Measurements from ENCODE around the gene GPC1.

Gene GPC1

GRCh38 chr2:240427729-240428128 is 7.7 kb upstream of the GPC1 start:
- DNase-seq (ENCODE audit: insufficient read length, low spot score) (no peak), FAIRE-seq (no peak)
- TF ChIP-seq TAF1 (IDR thresholded peaks at IDR 0.05; ENCODE audit: low read depth, low read length) (no peak), POU2F2 (IDR thresholded peaks at IDR 0.05; ENCODE audit: low read depth, low read length) (no peak), SPI1 (IDR thresholded peaks at IDR 0.05; ENCODE audit: low read depth, low read length) (no peak), POLR2A (IDR thresholded peaks at IDR 0.05; ENCODE audit: low read depth, low read length) (no peak), POLR2AphosphoS5 (IDR thresholded peaks at IDR 0.05; ENCODE audit: low read depth, low read length) (no peak), PAX5 (IDR thresholded peaks at IDR 0.05; ENCODE audit: insufficient read depth, low read length, severe bottlenecking) (no peak)

GRCh38 chr2:240428245-240428644 is 7.2 kb upstream of the GPC1 start:
- FAIRE-seq (no peak), DNase-seq (ENCODE audit: insufficient read length, low spot score) (no peak)
- no peak for TF ChIP-seq PAX5 (IDR thresholded peaks at IDR 0.05; ENCODE audit: insufficient read depth, low read length, severe bottlenecking)
- no peak for TF ChIP-seq POLR2AphosphoS5 (IDR thresholded peaks at IDR 0.05; ENCODE audit: low read depth, low read length)
- no peak for TF ChIP-seq POU2F2 (IDR thresholded peaks at IDR 0.05; ENCODE audit: low read depth, low read length)
- no peak for TF ChIP-seq TAF1 (IDR thresholded peaks at IDR 0.05; ENCODE audit: low read depth, low read length)
- TF ChIP-seq SPI1 (IDR thresholded peaks at IDR 0.05; ENCODE audit: low read depth, low read length) = no peak
- no peak for TF ChIP-seq POLR2A (IDR thresholded peaks at IDR 0.05; ENCODE audit: low read depth, low read length)

- FAIRE-seq = no peak
- no peak for TF ChIP-seq TAF1 (IDR thresholded peaks at IDR 0.05; ENCODE audit: low read depth, low read length)
- TF ChIP-seq POU2F2 (IDR thresholded peaks at IDR 0.05; ENCODE audit: low read depth, low read length) = no peak
- no peak for TF ChIP-seq PAX5 (IDR thresholded peaks at IDR 0.05; ENCODE audit: insufficient read depth, low read length, severe bottlenecking)
- TF ChIP-seq SPI1 (IDR thresholded peaks at IDR 0.05; ENCODE audit: low read depth, low read length) = no peak
- no peak for TF ChIP-seq POLR2A (IDR thresholded peaks at IDR 0.05; ENCODE audit: low read depth, low read length)
- no peak for TF ChIP-seq POLR2AphosphoS5 (IDR thresholded peaks at IDR 0.05; ENCODE audit: low read depth, low read length)
- DNase-seq (ENCODE audit: insufficient read length, low spot score) = no peak
Measured at GRCh38 chr2:240429341-240429871, 6.1 kb upstream of the GPC1 start.

GRCh38 chr2:240429872-240430491 is 5.5 kb upstream of the GPC1 start:
- DNase-seq (ENCODE audit: insufficient read length, low spot score) = no peak
- no peak for TF ChIP-seq SPI1 (IDR thresholded peaks at IDR 0.05; ENCODE audit: low read depth, low read length)
- TF ChIP-seq PAX5 (IDR thresholded peaks at IDR 0.05; ENCODE audit: insufficient read depth, low read length, severe bottlenecking) = no peak
- no peak for TF ChIP-seq TAF1 (IDR thresholded peaks at IDR 0.05; ENCODE audit: low read depth, low read length)
- TF ChIP-seq POLR2AphosphoS5 (IDR thresholded peaks at IDR 0.05; ENCODE audit: low read depth, low read length) = no peak
- TF ChIP-seq POLR2A (IDR thresholded peaks at IDR 0.05; ENCODE audit: low read depth, low read length) = no peak
- TF ChIP-seq POU2F2 (IDR thresholded peaks at IDR 0.05; ENCODE audit: low read depth, low read length) = no peak
- no peak for FAIRE-seq

- TF ChIP-seq PAX5 (IDR thresholded peaks at IDR 0.05; ENCODE audit: insufficient read depth, low read length, severe bottlenecking) (no peak), POLR2AphosphoS5 (IDR thresholded peaks at IDR 0.05; ENCODE audit: low read depth, low read length) (no peak), POU2F2 (IDR thresholded peaks at IDR 0.05; ENCODE audit: low read depth, low read length) (no peak), POLR2A (IDR thresholded peaks at IDR 0.05; ENCODE audit: low read depth, low read length) (no peak)
- DNase-seq (ENCODE audit: insufficient read length, low spot score) (no peak), FAIRE-seq (no peak)
Measured at GRCh38 chr2:240430595-240430994, 4.9 kb upstream of the GPC1 start.

- FAIRE-seq (no peak), DNase-seq (ENCODE audit: insufficient read length, low spot score) (no peak)
- no peak for TF ChIP-seq TAF1 (IDR thresholded peaks at IDR 0.05; ENCODE audit: low read depth, low read length)
- TF ChIP-seq SPI1 (IDR thresholded peaks at IDR 0.05; ENCODE audit: low read depth, low read length) = no peak
- TF ChIP-seq POLR2AphosphoS5 (IDR thresholded peaks at IDR 0.05; ENCODE audit: low read depth, low read length) = no peak
- no peak for TF ChIP-seq POLR2A (IDR thresholded peaks at IDR 0.05; ENCODE audit: low read depth, low read length)
- no peak for TF ChIP-seq PAX5 (IDR thresholded peaks at IDR 0.05; ENCODE audit: insufficient read depth, low read length, severe bottlenecking)
Measured at GRCh38 chr2:240431271-240431660, 4.2 kb upstream of the GPC1 start.

- no peak for TF ChIP-seq PAX5 (IDR thresholded peaks at IDR 0.05; ENCODE audit: insufficient read depth, low read length, severe bottlenecking)
- no peak for TF ChIP-seq POU2F2 (IDR thresholded peaks at IDR 0.05; ENCODE audit: low read depth, low read length)
- TF ChIP-seq SPI1 (IDR thresholded peaks at IDR 0.05; ENCODE audit: low read depth, low read length) = no peak
- TF ChIP-seq POLR2AphosphoS5 (IDR thresholded peaks at IDR 0.05; ENCODE audit: low read depth, low read length) = no peak
- no peak for TF ChIP-seq POLR2A (IDR thresholded peaks at IDR 0.05; ENCODE audit: low read depth, low read length)
- TF ChIP-seq TAF1 (IDR thresholded peaks at IDR 0.05; ENCODE audit: low read depth, low read length) = no peak
- FAIRE-seq (no peak), DNase-seq (ENCODE audit: insufficient read length, low spot score) (no peak)
Measured at GRCh38 chr2:240431661-240432424, 3.6 kb upstream of the GPC1 start.

GRCh38 chr2:240432430-240432819 is 3.0 kb upstream of the GPC1 start:
- TF ChIP-seq POLR2A (IDR thresholded peaks at IDR 0.05; ENCODE audit: low read depth, low read length) = no peak
- TF ChIP-seq POU2F2 (IDR thresholded peaks at IDR 0.05; ENCODE audit: low read depth, low read length) = no peak
- TF ChIP-seq PAX5 (IDR thresholded peaks at IDR 0.05; ENCODE audit: insufficient read depth, low read length, severe bottlenecking) = no peak
- no peak for TF ChIP-seq SPI1 (IDR thresholded peaks at IDR 0.05; ENCODE audit: low read depth, low read length)
- no peak for TF ChIP-seq TAF1 (IDR thresholded peaks at IDR 0.05; ENCODE audit: low read depth, low read length)
- TF ChIP-seq POLR2AphosphoS5 (IDR thresholded peaks at IDR 0.05; ENCODE audit: low read depth, low read length) = no peak
- FAIRE-seq = no peak
- no peak for DNase-seq (ENCODE audit: insufficient read length, low spot score)

Data from GM12891 (cell line).